ENCODE measurements around the gene METTL8.

DNA sequence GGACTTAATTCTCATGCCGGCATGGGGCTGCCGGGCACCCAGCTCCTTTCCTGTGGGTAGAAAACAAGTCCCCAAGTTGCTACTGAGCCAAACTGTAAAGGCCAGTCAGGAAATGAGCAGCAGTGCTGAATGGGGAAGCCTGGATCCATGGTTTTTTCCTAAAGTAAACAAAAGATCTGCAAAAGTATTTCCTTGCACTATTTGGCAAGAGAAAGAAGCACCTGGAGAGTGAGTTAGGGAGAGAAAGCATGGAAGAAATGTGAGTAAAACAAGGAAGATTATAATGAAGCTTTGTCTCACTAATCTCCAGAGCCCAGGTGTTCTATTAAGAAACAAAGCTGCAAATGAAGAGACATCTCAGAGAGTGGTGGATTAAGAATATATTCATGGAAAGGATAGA lies 117.6 kb downstream of the METTL8 start:
- TF ChIP-seq, protein P1, sequence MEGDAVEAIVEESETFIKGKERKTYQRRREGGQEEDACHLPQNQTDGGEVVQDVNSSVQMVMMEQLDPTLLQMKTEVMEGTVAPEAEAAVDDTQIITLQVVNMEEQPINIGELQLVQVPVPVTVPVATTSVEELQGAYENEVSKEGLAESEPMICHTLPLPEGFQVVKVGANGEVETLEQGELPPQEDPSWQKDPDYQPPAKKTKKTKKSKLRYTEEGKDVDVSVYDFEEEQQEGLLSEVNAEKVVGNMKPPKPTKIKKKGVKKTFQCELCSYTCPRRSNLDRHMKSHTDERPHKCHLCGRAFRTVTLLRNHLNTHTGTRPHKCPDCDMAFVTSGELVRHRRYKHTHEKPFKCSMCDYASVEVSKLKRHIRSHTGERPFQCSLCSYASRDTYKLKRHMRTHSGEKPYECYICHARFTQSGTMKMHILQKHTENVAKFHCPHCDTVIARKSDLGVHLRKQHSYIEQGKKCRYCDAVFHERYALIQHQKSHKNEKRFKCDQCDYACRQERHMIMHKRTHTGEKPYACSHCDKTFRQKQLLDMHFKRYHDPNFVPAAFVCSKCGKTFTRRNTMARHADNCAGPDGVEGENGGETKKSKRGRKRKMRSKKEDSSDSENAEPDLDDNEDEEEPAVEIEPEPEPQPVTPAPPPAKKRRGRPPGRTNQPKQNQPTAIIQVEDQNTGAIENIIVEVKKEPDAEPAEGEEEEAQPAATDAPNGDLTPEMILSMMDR (IDR thresholded peaks at IDR 0.05), result no peak
- no peak for TF ChIP-seq POLR2A (IDR thresholded peaks at IDR 0.05)
